ENCODE results near the gene MCC.

DNA sequence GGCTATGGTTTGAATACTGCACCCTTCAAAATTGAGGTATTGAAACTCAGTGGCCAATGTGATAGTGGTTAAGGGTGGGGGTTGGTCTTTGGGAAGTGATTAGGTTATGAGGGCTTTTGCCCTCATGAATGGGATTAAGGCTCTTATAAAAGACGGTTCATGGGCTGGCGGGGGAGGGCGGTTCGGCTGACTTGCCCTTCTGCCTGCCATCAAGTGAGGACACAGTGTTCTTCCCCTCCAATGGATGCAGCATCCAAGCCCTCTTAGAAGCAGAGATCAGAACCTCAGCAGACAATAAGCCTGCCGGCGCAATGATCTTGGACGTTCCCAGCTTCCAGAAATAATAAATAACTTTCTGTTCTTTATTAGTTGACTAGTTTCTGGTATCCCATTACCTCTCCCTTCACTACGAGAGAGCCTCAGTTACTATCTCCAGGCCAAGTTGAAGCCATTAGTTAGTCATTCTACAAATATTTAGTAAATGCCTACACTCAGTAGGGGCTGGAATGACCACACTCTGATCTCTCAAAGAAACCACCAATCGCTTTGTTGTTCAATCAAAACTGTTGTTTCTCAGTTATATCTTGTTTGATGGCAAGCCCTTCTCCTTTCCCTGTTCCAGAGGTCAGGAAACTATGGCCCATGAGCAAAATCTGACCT is 272.7 kb downstream of the MCC start:
- TF ChIP-seq, protein P1, sequence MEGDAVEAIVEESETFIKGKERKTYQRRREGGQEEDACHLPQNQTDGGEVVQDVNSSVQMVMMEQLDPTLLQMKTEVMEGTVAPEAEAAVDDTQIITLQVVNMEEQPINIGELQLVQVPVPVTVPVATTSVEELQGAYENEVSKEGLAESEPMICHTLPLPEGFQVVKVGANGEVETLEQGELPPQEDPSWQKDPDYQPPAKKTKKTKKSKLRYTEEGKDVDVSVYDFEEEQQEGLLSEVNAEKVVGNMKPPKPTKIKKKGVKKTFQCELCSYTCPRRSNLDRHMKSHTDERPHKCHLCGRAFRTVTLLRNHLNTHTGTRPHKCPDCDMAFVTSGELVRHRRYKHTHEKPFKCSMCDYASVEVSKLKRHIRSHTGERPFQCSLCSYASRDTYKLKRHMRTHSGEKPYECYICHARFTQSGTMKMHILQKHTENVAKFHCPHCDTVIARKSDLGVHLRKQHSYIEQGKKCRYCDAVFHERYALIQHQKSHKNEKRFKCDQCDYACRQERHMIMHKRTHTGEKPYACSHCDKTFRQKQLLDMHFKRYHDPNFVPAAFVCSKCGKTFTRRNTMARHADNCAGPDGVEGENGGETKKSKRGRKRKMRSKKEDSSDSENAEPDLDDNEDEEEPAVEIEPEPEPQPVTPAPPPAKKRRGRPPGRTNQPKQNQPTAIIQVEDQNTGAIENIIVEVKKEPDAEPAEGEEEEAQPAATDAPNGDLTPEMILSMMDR (conservative IDR thresholded peaks at IDR 0.05) = no peak
- TF ChIP-seq ZFX (IDR thresholded peaks at IDR 0.05) = no peak
